ENCODE results near the gene RAD51B. TPM values are rescaled to one million over a fixed set of nuclear protein-coding genes. Genes with fewer than 3 reads are reported as not detected.

Gene RAD51B
- total RNA-seq, 2 experiments from 2014 or later, result 43.6 to 50.7 TPM

DNA sequence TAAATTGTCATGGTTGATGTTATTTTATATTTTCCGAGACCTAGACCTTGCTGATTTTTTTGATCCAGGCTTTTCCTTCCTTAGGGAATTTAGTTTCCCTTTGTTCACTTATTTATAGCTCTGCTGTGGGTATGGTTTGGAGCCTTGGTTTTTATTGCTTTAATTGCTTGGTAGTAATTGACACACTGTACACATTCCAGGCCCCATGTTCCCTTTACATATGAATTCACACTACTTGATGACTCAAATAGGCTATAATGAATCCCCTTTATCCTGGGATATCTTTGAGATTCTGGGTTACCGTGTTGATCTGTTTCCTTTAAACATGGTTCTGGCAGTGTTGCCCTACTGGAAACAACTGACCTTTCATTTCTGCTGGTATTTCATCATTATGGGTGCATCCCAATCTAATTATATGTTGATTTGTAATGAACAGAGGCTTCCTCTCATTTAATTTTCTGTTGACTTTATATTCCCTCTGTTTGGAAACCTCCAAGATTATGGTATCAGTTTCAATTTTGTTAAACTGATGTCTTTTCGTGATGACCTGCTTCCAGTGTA, 424.0 kb downstream of the RAD51B start:
- Mint-ChIP-seq H3K9me3 (no peaks in the 10 kb centered on the region), H3K4me3 (no peak overlapping the region), H3K27ac (no peak overlapping the region), H3K27me3 (no peaks in the 10 kb centered on the region), H3K4me1 (peaks cover 9% of the 10 kb centered on the region), H3K36me3 (peaks cover 1% of the 10 kb centered on the region)
- ATAC-seq (ENCODE audit: low read depth) (no peak), DNase-seq (no peak)
- POLR2A ChIA-PET, result no interaction called here

DNA sequence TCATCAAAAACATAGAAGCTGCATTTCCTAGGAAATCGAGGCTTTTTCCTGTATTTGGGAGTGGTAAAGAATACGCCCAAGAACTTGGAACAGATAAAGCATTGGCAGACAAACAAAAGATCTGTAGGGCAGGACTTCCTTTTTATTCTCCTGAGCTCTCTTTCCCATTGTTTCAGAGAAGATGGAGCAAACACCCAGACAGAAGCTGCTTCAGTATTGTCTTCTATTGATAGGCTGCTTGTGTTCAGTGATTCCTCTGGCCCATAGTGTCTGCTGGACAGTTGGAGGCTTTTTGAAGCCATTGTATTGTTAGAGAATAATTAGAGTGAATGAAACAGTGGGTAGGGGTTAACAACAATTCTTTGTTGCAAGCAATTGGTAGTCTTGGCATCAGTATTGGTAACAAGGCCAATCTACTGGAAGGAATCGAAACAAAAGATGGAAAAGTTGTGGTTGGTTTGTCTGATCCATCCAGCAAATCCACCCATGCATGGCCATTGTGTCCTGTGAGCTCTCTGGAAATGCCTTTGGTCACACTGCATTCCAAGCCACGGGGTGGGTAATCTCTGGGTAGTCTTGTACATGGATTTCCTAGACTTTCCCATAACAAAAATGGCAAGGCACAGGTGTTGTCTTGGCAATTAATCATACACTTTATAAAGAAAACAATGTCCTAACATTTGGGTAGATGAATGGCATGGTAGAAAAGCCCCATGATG, 424.8 kb downstream of the RAD51B start:
- peaks cover under 1% of the 10 kb centered on the region for H3K36me3 Mint-ChIP-seq
- ATAC-seq (ENCODE audit: low read depth) (no peak), DNase-seq (no peak)
- no peak overlapping the region for H3K4me3 Mint-ChIP-seq
- peaks cover 5% of the 10 kb centered on the region for H3K4me1 Mint-ChIP-seq
- H3K27me3 Mint-ChIP-seq, result no peaks in the 10 kb centered on the region
- POLR2A ChIA-PET, result no interaction called here
- no peaks in the 10 kb centered on the region for H3K9me3 Mint-ChIP-seq
- no peak overlapping the region for H3K27ac Mint-ChIP-seq

DNA sequence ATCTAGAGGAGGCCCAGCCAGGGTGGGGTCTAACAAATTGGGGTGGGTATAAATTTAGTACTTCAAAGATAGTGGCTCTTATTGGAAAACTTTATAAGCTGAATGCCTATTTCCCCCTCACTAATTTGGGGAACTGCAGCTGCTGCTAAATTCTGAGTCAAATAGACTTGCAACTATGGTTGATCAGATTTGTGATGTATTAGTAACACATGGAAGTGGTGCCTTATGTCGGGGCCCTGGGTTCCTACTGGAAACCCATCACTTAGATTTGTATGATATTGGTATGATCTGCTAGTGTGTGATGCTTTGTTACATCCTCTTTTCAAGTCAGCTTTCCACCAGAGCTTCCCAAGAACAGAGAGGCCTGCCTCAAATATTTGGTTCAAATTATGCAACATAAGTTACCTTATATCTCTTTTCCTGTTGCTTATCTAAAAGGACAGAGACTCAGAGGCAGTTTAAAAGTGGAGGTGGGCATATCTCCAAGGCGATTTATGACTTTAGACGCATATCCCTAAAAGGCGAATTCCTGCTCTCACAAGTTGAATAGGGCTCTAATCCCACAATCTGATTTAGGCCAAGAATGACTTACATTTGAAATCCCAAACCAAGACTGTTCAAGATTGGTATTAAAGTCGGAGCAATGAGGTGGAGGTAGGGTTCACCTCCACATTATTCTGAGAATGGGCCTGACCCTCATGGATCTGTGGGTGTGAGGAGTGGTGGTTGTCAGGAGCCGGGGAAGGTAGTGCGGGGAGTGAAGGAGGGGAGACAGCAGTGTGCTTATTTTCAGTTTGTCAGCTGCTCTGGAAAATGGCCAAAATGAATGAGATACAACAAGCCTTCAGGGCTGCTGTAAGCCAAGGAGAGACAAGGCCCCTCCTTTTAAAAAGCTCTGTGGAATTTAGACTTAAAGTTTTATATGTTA, 425.8 kb downstream of the RAD51B start:
- POLR2A ChIA-PET, result no interaction called here
- DNase-seq (no peak), ATAC-seq (ENCODE audit: low read depth) (no peak)
- no peak overlapping the region for H3K27ac Mint-ChIP-seq
- H3K4me3 Mint-ChIP-seq, result no peak overlapping the region
- peaks cover 3% of the 10 kb centered on the region for H3K4me1 Mint-ChIP-seq
- no peaks in the 10 kb centered on the region for H3K36me3 Mint-ChIP-seq
- H3K9me3 Mint-ChIP-seq, result no peaks in the 10 kb centered on the region
- H3K27me3 Mint-ChIP-seq, result no peaks in the 10 kb centered on the region

DNA sequence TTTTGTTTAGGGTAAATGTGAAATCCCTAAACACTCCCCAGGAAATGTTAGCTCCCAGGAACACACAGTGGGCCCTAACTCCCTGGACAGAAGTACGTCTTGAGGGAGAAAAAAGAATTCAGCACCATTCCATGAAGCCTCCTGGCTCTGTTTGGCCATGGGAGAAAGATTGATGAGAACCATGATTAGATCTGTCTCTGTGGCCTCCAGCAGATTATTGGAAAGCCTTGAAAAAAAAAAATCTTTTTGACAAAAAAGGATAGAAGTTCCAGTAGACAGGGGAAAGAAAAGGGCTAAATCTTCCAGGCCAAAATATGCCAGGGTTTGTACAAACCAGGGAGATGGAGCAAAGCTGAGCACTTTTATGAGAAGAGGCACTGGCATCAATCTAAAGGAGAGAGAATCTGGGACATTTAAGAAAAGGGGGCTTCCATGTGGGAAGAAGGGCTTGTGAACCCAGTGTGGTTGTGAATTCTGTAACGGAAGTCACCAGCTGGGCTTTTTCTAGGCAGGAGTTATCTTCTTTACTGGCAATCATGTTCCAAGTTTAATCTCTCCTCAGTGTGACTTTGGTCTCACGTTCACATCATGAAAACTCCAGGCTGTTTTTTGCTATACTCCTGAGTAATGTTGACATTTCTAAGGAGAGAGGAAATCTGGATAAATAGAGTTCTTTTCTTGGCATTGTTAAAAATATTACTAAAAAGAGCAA, 426.7 kb downstream of the RAD51B start:
- Mint-ChIP-seq H3K9me3 (no peaks in the 10 kb centered on the region), H3K36me3 (no peaks in the 10 kb centered on the region), H3K4me3 (no peak overlapping the region), H3K4me1 (peaks cover 8% of the 10 kb centered on the region), H3K27ac (no peak overlapping the region), H3K27me3 (no peaks in the 10 kb centered on the region)
- ATAC-seq (ENCODE audit: low read depth), result no peak
- DNase-seq, result no peak
- POLR2A ChIA-PET, result no interaction called here

DNA sequence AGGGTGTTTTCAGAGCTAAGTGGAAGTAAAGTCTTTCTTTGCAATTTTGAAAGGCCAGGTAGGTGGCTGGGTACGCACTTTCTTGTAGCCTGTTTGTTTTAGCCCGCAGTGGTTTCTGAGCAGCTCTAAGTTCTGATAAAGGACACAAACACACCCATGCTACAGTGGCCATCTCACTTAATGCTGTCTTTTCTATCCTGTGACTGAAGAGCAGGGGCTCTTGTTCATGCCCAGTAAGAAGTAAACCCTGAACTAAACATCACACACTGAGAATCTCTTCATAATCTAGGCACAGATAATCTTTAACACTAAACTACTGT, 427.2 kb downstream of the RAD51B start:
- no peaks in the 10 kb centered on the region for H3K36me3 Mint-ChIP-seq
- no peak overlapping the region for H3K4me3 Mint-ChIP-seq
- no peak overlapping the region for H3K27ac Mint-ChIP-seq
- H3K9me3 Mint-ChIP-seq, result no peaks in the 10 kb centered on the region
- DNase-seq, result no peak
- peaks cover 11% of the 10 kb centered on the region for H3K4me1 Mint-ChIP-seq
- H3K27me3 Mint-ChIP-seq, result no peaks in the 10 kb centered on the region
- ATAC-seq (ENCODE audit: low read depth), result no peak
- POLR2A ChIA-PET, result no interaction called here

DNA sequence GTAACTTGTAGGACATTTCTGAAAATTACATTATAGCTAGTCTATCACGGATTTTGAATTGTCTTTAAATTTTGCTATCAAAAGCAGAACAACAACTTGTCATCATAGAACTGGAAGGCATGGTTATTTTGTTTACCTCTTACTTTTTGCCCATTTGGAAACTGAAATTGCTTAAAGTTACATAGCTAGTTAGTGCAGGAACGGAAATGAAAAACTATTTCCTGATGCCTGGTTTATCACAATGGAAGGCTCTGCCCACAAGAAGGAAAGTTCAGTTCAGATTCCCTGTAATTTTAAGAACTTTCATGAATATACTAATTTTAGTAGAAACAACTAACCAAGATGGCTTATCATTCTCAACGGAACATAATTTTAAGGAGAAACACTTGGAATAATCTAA, 427.7 kb downstream of the RAD51B start:
- ATAC-seq (ENCODE audit: low read depth) (no peak), DNase-seq (no peak)
- Mint-ChIP-seq H3K9me3 (no peaks in the 10 kb centered on the region), H3K27me3 (no peaks in the 10 kb centered on the region), H3K4me1 (peaks cover 12% of the 10 kb centered on the region), H3K27ac (no peak overlapping the region), H3K36me3 (no peaks in the 10 kb centered on the region), H3K4me3 (no peak overlapping the region)
- POLR2A ChIA-PET, result no interaction called here

DNA sequence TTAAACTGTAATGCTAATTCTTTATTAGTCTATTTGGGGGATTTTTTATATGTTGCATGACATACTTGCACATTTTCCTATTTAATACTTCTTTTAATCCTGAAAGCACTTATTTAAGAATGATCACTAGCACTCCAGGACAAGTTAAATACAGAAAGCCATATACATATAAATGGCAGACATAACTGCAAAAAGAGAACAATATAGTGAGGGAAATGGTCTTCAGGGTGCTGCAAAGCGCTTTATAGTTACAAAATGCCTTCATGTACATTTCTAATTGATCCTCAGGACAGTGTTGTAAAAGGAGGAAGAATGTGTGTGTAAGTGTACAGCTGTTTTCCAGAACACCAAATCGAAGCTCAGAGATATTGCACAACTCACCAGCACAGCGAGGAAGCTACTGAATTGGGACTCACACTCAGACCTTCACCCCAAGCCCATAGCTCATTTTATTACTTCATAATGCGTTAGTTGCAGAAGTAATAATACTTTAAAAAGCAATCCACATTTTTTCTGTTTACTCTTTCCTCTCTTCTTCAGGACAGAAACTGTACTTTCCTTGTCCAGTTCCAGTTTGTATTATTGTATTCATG, 428.2 kb downstream of the RAD51B start:
- Mint-ChIP-seq H3K27ac (no peak overlapping the region), H3K36me3 (no peaks in the 10 kb centered on the region), H3K27me3 (no peaks in the 10 kb centered on the region), H3K4me3 (no peak overlapping the region), H3K9me3 (no peaks in the 10 kb centered on the region), H3K4me1 (peaks cover 12% of the 10 kb centered on the region)
- POLR2A ChIA-PET, result interaction anchor here (4.4 kb wide), 1 partner anchor 568 kb away, joined by 22 read pairs; no protein-coding TSS in a partner anchor
- DNase-seq (no peak), ATAC-seq (ENCODE audit: low read depth) (no peak)

DNA sequence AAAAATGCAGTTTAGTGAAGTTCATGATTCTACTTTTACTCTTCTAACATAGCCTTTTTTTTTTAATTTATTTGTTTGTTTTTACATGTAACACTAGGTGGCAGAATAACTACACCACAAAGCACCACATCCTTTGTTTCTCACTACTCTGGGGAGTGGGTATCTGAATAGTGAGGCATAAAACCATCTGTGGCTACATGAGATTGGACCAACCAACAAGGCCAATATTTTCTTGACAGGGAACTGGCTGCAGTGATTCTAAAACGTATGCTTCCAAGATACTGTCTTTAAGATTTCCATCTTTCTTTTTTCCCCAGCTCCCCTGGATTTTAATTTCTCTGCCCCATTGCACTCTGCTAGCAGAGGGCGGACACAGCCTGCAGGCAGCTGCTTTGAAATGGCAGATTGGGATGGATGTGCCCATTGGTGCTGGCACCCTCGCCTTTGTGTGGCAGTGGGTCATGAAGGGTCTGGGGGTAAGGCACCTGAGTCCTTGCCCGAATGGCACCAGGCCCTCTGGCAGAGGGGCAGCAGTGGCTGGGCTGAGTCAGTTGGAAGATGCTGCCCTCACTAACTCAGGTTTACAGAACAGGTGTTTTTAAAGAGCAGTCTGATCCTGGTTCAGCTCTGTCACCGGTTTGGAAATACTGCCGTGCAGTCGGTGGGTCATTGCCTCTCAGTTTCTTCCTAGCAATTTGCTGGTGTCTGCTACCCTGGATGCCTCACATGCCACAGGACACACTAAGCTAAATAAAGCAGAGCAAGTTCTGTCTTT, 429.1 kb downstream of the RAD51B start:
- DNase-seq (peak; percentile 31), ATAC-seq (ENCODE audit: low read depth) (peak; percentile 58)
- Mint-ChIP-seq H3K36me3 (no peaks in the 10 kb centered on the region), H3K4me1 (peaks cover 12% of the 10 kb centered on the region), H3K27ac (no peak overlapping the region), H3K27me3 (no peaks in the 10 kb centered on the region), H3K4me3 (no peak overlapping the region), H3K9me3 (no peaks in the 10 kb centered on the region)
- POLR2A ChIA-PET, result interaction anchor here (1.0 to 4.4 kb wide), 3 partner anchors 543 to 567 kb away, joined by 3 to 22 read pairs (median 4); partner anchors contain the start of gene ZFP36L1

DNA sequence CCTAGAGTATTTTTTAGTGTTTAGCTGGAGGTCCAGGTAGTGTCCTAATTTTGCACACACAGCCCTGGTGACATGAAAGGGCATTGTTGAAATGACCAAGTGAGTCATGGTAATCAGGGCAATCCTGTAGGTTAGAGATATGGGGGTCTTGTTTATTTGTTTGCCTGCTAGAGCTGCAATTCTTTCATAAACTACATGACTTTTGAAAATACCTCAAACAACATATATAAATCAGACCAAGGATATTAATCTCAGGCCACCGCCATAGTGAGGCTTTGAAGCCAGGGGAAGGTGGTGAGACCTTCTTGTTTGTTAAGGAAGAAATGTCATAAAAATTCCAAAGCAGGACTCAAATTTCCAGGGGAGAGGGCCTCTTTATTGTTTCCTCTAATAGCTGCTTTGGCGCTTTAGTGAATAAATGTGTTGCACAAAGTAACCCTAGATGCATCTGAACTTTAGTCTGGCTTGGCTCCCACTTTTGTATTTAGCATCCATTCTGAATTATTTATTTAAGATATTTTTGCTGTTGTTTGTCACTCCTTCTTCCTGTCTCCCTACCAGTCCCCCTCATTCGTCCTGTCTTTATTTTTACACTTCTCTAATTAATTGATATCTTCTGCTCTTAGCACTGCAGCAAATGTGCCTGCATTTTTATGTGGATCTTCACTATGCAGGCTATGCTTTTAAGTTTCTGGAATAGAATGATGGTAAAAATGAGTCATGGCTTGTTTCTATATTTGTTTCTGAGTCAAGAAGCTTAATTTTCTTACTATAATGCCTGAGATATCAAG, 430.3 kb downstream of the RAD51B start:
- Mint-ChIP-seq H3K9me3 (no peaks in the 10 kb centered on the region), H3K4me3 (no peak overlapping the region), H3K4me1 (peaks cover 10% of the 10 kb centered on the region), H3K27ac (no peak overlapping the region), H3K36me3 (no peaks in the 10 kb centered on the region), H3K27me3 (no peaks in the 10 kb centered on the region)
- POLR2A ChIA-PET, result interaction anchor here (4.4 kb wide), 1 partner anchor 566 kb away, joined by 22 read pairs; no protein-coding TSS in a partner anchor
- ATAC-seq (ENCODE audit: low read depth) (no peak), DNase-seq (no peak)

DNA sequence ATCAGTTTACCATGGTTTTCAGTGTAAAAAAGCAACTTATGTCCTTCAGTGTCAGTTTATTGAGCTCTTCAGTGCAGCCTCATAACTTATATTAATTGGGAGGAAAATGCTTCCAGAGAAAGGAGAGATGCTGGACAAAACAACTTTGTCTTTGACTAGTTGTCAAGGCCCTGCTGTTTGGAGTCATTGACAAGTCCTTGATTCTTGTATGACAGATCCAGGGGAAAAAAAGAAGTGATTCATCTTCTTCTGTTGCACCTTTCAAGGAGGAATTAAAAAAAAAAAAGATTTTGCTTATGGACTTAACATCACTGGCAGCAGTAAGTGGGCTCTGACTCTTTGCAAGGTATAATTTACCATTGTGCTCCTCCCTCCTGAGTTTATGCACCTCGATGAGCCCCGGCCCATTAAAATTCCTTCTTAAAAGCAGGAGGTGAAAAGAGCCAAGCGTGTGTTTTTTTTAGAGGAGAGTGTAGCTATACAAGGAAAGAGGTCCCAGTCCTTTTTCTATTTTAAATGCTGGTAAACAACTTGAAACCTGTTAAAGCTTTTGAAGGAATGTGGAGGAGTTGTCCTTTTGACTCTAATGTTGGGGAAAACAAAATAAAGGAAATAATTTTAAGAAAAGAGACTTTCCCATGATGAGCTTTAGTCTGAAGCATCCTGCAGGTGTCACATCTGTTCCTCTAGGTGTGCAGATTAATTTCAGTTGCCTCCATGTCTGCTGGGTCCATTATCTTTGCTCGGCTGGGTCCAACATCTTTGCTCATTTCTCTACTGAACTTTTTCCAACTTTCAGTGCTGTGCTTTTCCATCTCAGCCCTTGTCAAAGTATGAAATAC, 431.6 kb downstream of the RAD51B start:
- POLR2A ChIA-PET, result interaction anchor here (0.7 to 4.4 kb wide), 6 partner anchors 158 to 569 kb away, joined by 3 to 22 read pairs (median 3); partner anchors contain the start of gene ZFP36L1
- Mint-ChIP-seq H3K9me3 (no peaks in the 10 kb centered on the region), H3K4me3 (no peak overlapping the region), H3K27ac (no peak overlapping the region), H3K36me3 (no peaks in the 10 kb centered on the region), H3K4me1 (peaks cover 17% of the 10 kb centered on the region), H3K27me3 (no peaks in the 10 kb centered on the region)
- DNase-seq (no peak), ATAC-seq (ENCODE audit: low read depth) (no peak)

DNA sequence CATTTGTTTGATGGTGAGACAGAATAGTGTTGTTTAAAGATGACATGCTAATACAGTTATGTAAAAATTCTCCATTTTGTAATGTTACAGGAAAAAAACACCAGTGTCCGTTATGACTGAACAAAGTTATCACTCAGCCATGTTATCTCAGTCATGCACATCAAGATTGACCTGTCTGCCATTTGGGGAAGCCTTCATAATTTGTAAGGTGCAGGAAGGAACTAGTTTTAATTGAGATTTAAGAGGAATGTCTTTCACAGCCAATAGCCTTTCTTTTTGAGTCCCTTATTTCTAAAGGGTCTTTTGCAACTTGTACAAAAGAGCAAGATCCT, 432.2 kb downstream of the RAD51B start:
- no peak overlapping the region for H3K27ac Mint-ChIP-seq
- ATAC-seq (ENCODE audit: low read depth) (no peak), DNase-seq (no peak)
- no peak overlapping the region for H3K4me3 Mint-ChIP-seq
- H3K27me3 Mint-ChIP-seq, result no peaks in the 10 kb centered on the region
- peaks cover 17% of the 10 kb centered on the region for H3K4me1 Mint-ChIP-seq
- no peaks in the 10 kb centered on the region for H3K9me3 Mint-ChIP-seq
- H3K36me3 Mint-ChIP-seq, result no peaks in the 10 kb centered on the region
- POLR2A ChIA-PET, result interaction anchor here (0.7 to 4.4 kb wide), 6 partner anchors 157 to 568 kb away, joined by 3 to 22 read pairs (median 3); partner anchors contain the start of gene ZFP36L1
